NCI-H524 treated with DMSO at 0.1 percent for 48 hours (cell line): ENCODE measurements around the gene CDHR5.

ENCODE experiments used
- DNase-seq: peaks from one replicate; lab custom pipeline; 2025; lab: John Stamatoyannopoulos, UW

CDHR5 gene

GRCh38 chr11:623349-623869 lies 1.3 kb downstream of the CDHR5 start:
- DNase-seq = no peak

GRCh38 chr11:621838-622237 lies 2.9 kb downstream of the CDHR5 start:
- no peak for DNase-seq

DNA sequence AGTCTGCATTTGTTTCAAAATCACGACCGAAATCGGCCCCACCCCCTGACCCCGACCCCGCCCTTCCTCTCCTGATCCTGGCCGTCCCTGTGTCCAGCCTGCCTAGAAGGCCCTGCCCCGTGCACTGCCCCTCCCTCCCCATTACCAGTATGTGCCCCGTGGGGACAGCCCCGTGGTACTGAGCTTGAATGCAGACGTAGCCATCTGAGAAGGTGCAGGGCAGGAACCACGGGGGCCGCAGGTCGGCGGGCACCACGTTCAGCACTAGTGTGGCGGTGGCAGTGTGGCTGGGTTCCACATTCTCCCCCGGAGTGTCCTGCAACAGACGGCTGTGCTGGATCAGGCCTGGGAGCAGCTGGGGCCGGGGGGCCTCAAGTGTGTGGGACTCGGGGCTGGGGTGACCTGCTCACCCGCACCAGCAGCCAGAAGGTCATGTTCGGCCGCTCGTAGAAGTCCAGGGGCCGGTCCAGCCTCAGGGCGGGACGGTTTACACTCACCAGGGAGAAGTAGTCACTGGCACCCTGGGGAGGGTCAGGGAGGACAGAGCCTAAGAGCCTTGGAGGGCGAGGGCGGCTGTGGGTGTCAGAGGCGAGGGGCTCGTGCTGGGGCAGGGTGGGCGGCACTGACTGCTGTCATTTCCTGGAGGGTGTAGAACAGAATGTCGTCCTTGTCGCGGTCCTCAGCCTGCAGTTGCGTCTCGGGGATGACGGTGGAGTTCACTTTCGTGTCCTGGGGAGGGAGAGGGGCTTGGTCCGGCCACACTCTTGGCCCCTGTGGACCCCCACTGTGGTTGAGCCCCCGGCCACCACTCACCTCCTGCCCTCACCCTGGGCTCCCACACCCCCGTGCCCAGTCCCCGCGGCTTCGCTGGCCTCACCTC lies 3.6 kb downstream of the CDHR5 start:
- DNase-seq = no peak

GRCh38 chr11:620201-620600 lies 4.6 kb downstream of the CDHR5 start:
- no peak for DNase-seq

GRCh38 chr11:619628-620050 lies 5.1 kb downstream of the CDHR5 start:
- no peak for DNase-seq

GRCh38 chr11:618856-619627 lies 5.7 kb downstream of the CDHR5 start:
- DNase-seq = no peak

DNA sequence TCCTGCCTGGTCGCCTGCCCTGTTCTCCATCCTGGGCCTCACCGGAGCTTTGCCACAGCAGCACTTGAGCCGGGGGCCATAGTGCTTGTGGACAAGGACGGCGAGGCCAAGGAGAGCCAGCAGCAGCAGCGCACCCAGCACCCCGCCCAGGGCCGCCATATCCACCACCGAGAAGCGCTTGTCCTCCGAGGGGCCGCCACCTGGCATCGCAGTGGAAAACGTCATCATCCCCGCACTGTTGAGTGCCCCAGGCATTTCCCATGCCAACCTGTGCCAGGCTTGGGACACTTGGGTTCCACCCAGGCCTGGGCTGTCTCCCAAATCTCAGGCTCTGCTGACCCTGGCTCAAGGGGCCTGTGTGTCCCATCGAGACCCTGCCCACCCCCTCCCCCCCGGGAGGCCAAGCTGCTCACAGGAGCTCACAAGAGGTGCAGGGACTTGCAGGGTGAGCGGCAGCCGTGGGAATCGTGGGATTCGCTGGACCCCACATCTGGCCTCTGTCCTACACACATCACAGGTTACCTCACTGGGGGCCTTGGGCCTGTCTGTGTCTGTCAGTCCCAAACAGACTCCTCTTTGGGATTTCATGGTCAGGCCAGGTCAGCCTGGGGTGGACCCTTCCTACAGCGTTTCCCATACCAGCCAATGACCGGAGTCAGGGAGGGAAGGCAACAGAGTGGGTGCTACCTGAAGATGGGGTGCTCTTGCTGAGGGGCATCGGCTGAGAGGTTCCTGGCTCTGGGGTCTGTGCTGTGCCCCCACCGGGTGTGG lies 6.7 kb downstream of the CDHR5 start:
- no peak for DNase-seq

DNA sequence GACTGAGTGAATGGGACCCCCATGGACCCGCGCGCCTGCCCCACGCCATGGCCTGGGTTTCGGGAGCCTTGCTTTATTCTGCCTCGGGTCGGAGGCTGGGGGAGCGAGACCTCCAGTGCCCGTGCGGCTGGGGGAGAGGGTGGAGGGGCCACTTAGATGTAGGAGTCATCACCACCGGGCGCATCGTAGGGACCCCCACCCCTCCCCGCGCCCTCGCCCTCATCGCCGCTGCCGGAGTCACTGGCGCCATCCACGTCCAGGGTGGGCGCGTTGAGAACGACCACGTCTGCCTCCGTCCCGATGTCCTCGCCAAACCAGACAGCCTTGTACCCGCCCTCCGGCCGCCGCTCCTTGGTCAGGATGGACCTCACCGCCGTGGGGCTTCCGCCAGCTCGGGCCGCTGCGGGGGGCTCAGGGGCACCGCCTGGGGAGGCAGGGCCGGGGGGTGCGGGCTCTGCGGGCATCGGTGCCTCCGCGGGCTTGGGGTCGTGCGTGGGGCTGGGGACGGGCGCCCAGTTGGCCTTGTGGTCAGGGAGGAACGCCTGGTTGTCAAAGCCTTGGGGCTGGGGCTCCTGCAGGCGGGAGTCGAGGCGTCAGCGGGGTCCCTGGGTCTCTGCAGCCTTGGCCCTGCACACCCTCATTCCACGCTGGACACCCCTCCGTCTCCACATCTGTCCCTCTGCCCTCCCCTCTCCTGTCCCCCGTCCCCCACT lies 7.4 kb downstream of the CDHR5 start:
- DNase-seq = no peak

DNA sequence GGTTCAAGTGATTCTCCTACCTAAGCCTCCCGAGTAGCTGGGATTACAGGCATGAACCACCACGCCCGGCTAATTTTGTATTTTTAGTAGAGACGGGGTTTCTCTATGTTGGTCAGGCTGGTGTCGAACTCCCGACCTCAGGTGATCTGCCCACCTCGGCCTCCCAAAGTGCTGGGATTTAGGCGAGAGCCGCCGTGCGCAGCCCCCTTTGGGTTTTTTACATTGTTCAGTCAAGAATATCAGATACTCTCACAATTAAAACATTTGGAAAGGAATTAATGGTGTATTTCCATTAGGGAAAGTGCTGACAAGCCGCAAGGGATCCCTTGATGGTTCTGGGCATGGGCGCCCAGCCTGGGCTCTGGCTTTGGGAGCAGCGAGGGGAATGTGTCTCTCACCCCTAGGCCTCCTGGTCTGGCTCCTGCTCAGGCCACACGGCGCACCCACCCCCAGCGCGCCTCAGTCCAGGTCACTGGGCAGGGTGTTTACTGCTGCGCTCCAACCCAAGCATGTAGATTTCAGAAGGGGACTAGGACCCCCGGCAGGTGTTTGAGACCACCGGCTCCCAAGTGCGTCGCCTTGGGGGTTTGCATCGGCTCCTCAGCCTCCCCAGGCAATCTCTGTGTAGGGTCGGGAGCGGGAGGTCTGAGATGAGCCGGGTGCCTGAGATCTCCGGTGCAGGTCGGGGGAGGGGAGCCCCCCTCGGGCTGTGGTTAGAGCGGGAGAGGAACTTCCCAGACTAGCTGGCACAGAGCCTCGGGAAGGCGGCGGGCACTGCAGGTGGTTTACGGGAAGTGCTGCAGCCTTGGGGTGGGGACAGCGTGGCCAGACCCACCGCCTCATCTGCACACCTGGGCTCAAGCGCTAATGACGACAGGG lies 8.2 kb downstream of the CDHR5 start:
- DNase-seq = no peak

DNA sequence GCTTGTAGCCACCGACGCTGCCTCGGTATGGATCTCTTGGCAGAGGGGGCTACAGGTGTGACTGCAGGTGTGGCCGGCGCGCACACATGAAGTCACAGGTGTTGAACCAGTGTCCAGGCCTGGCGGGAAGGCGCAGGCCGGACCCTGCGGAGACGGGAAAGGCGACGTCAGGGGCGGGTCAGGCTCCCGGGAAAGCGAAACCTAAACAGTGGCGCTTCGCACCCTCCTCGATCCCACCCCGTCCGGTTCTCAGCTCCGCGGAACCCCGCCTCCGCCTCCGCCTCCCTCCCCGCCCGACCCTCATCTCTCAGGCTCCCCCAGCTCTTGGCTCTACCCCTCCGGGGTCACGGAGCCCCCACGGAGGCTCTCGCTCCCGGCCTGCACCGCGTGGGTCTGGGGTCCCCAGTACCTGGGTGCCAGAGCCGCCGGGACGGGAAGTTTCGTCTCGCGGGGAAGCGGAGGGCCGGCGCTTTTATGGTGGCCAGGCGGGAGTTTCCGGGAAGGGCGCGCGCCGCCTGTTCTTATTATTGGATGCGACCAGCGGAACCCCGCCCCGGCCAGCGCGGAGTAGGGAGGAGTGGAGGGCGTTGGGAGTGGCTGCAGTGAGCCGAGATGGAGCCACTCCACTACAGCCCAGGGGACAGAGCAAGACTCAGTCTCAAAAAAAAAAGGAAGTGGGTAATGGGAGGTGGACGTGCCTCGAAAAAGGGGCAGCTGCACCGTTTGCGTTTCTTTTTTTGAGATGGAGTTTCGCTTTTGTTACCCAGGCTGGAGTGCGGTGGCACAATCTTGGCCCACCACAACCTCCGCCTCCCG lies 9.0 kb downstream of the CDHR5 start, which contains the start of gene IRF7:
TSS of gene IRF7 (minus strand) at position 447 of the 816 bp plus-strand sequence. CDS start 586 bp downstream, outside the sequence.
- no peak for DNase-seq

- no peak for DNase-seq
Observed at GRCh38 chr11:614623-615503, 9.9 kb downstream of the CDHR5 start.

DNA sequence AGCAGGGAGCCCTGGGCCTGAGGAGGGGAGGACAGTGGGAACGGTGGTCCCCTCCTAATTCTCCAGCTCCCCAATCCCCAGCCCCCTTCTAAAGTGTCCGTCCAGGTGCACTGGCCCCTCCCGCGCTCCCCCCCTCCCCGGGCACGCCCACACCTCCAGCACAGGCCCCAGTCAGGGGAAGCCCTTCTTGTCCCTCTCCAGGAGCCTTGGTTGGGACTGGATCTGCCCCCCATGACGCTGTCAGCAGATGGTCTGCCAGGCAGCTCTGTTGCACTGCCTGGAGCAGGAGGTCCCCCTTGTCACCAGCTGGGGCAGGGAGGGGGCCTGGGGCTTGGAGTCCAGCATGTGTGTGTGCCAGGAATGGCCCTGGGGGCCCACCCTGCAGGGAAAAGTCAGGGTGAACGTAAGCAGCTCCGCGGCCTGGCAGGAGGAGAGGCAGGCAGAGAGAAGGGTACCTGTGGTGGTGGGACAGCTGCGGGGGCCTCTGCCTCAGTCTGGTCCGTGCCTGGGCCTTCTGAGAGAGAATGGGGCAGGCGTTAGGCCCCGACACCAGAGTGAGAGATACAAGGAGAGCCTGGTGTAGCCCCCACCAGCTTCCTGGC lies 10.6 kb downstream of the CDHR5 start:
- DNase-seq = no peak

GRCh38 chr11:613369-613968 lies 11.3 kb downstream of the CDHR5 start:
- DNase-seq = no peak

DNA sequence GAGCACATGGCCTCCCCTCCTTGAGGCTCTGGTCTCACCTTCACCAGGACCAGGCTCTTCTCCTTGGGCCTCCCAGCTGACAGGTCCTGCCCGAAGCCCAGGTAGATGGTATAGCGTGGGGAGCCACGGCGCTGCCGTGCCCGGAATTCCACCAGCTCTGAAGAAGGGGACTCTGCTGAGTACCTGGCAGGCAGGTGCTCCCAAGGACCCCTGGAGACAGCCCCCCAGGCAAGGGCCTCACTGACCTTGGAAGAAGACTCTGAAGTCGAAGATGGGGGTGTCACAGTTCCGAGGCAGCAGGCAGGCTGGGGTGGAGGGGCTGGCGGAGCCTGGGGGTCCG lies 11.8 kb downstream of the CDHR5 start:
- no peak for DNase-seq

- DNase-seq = no peak
Observed at GRCh38 chr11:612201-612960, 12.4 kb downstream of the CDHR5 start.

- no peak for DNase-seq
Observed at GRCh38 chr11:611001-611996, 13.5 kb downstream of the CDHR5 start.
